ENCODE data around the gene PRKAG1. TPM values are rescaled to one million over a fixed set of nuclear protein-coding genes. Genes with fewer than 3 reads are reported as not detected.

PRKAG1 gene
- total RNA-seq, 1 donor, result 95.9 TPM

DNA sequence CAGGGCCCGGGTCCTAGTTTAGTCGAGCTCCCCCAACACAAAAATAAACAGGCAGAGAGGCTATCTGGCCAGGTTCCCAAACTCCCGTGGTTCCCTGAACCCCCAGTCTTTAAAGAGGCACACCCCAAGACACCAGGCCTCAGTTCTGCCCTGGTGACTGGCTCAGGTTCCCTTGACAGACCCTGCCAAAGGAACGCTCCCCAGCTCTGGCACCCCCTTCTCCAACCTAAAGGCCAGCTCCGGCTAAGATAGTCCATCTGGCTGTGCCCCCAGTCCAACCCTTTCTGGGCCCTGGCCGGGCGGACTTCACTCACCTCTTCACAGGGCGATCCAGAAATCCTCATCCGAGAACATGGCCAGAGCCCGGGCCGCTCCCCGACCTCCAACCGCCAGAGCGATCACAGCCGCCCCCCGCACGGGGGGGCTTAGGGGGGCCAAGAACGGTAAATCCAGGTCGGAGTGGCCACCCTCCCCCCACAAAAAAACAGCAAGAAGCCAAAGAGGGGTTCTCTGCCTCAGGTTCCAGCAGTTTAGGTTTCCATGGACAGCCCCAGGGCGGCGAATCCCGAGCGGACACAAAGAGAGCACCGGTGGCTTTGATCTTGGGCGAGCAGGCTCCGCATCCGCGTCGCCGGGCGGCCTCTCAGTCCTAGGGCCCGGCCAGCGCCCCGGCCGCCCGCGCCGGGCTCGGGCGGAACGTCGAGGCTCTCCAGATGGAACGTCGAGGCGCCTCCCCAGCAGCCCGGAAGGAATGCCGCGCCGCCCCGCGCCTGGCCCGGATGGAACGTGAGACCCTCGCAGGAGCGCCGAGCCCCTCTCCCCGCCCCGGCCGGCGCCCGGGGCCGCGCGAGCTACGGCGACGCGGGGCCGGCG, 41.0 kb upstream of the PRKAG1 start:
- TF ChIP-seq, protein P1, sequence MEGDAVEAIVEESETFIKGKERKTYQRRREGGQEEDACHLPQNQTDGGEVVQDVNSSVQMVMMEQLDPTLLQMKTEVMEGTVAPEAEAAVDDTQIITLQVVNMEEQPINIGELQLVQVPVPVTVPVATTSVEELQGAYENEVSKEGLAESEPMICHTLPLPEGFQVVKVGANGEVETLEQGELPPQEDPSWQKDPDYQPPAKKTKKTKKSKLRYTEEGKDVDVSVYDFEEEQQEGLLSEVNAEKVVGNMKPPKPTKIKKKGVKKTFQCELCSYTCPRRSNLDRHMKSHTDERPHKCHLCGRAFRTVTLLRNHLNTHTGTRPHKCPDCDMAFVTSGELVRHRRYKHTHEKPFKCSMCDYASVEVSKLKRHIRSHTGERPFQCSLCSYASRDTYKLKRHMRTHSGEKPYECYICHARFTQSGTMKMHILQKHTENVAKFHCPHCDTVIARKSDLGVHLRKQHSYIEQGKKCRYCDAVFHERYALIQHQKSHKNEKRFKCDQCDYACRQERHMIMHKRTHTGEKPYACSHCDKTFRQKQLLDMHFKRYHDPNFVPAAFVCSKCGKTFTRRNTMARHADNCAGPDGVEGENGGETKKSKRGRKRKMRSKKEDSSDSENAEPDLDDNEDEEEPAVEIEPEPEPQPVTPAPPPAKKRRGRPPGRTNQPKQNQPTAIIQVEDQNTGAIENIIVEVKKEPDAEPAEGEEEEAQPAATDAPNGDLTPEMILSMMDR (IDR thresholded peaks at IDR 0.05; ENCODE audit: insufficient read depth, low read length), result no peak
- peak overlapping the region; percentile 91 for H3K4me3 ChIP-seq (ENCODE audit: low read depth, low read length)
- no peak for DNase-seq (ENCODE audit: low read depth)

- H3K4me3 ChIP-seq (ENCODE audit: low read depth, low read length), result peak overlapping the region; percentile 91
- no peak for DNase-seq (ENCODE audit: low read depth)
Measured at GRCh38 chr12:49059045-49059298, 40.4 kb upstream of the PRKAG1 start.

DNA sequence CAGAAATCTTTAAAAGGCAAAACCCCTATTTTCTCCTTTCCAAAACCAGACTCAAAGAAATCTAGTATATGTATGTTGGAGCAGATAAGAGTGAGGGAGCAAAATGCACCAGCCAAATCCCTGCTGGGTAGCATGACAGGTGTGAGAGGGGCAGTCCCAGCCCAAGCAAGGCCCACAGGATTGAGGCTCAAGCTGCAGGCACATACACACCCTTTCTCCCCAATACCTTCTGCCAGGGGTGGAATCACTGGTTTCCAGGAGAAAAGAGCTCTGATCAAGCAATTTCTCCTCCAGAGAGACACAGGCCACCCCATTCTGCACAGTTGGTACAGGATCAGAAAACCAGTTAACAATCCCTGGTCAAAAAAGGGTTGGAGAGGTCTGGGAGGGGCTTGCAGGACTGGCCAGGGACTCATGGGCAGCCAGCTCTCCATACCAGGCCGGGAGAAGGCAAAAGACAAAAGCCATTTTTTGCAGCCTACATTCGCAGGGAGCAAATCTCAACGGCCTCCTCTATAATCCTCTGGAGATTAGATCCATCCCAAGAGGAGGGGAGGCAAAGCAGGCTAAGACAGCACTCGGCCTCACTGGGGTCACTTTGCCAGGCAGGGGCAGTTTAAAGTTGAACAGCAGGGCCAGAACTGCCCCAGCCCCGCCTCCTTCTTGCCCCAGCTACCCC, 39.9 kb upstream of the PRKAG1 start:
- H3K4me3 ChIP-seq (ENCODE audit: low read depth, low read length), result peak overlapping the region; percentile 91
- DNase-seq (ENCODE audit: low read depth), result no peak
- TF ChIP-seq, protein P1 (IDR thresholded peaks at IDR 0.05; ENCODE audit: insufficient read depth, low read length), result no peak

More at GRCh38 chr12:49059045-49059298, 40.4 kb upstream of the PRKAG1 start:
- TF ChIP-seq, protein P1 (IDR thresholded peaks at IDR 0.05; ENCODE audit: insufficient read depth, low read length), result no peak

DNA sequence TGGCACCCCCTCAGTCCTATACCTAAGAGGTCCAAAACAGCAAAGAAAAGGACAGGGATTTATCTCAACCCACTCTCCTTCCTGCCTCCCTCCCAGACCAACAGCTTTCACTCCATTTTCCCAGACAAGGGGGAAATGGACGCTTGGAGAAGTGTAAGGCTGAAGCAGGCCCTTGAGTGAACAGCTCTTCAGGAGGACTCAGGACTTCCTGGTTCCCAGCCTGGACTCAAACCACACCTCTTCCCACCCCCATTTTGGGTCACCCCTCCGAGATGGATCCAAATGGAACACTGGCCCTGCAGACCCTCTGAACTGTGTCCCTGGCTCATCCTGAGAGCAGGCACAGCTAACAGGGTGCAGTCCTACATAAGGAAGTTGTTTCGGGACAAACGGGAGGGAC, 39.3 kb upstream of the PRKAG1 start:
- TF ChIP-seq, protein P1 (IDR thresholded peaks at IDR 0.05; ENCODE audit: insufficient read depth, low read length), result no peak
- DNase-seq (ENCODE audit: low read depth), result no peak
- peak overlapping the region; percentile 91 for H3K4me3 ChIP-seq (ENCODE audit: low read depth, low read length)

DNA sequence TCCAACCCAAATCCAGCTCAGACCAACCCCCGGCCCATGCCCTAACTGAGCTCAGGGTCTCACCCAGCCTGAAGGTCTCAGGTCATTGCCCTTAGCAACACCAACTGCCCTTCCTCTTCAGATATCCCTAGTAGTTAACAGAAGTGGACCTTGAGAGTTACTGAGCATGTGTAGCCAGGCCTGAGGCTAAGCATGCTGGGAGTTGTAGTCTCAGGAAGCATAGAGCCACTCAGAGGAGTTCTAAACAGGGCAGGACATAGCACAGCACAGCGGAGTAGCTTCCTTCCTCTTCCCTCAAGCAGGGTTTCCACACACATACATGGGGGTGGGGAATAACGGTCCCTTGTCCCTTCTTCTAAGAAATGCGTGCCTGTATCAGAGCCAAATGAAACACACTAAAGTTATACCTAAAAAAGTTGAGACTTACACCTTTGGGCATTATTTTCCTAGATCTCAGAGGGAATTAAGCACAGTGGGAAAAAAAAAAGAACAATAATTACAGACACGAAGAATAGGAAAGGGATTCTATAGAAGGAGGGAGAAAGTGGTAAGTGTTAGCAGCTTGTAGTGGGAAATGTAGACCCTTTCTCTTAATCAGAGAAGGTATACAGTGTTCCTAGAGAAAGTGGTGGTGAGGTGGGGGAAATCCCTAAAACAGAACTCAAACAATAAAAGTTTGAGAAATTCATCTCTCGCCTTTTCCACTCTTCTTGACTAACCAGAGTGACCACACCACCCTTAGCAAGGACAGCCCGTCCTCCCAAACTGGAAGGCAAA, 37.6 kb upstream of the PRKAG1 start:
- DNase-seq (ENCODE audit: low read depth), result peak; percentile 74
- TF ChIP-seq, protein P1 (IDR thresholded peaks at IDR 0.05; ENCODE audit: insufficient read depth, low read length), result no peak
- H3K4me3 ChIP-seq (ENCODE audit: low read depth, low read length), result peak overlapping the region; percentile 91

DNA sequence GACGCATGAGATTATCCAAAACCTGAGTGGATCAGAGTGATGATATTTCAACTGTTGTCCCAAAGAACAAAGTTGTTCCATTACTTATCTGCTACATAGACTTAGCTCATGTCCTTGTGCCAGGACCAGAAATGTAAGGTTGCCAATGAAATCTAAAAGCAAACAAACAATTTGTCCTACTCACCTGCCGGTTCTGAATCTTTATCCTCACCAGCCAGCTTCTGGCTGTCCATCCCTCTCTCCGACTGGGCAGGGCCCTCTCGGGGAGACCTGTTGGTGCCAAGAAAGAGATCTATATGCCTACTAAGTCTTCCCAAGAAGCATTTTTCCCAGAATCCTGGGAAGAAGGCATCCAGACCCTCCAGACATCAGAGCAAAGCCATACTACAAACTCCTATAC, 36.5 kb upstream of the PRKAG1 start:
- TF ChIP-seq, protein P1 (IDR thresholded peaks at IDR 0.05; ENCODE audit: insufficient read depth, low read length), result no peak
- no peak for DNase-seq (ENCODE audit: low read depth)
- no peak overlapping the region for H3K4me3 ChIP-seq (ENCODE audit: low read depth, low read length)
